ENCODE results near the gene HOMER2. TPM values are rescaled to one million over a fixed set of nuclear protein-coding genes. Genes with fewer than 3 reads are reported as not detected.

The HOMER2 gene
- total and polyA plus RNA-seq, 9 of the 15 experiments (the other 6 are each of a cell fraction or from before 2014, with no cell fraction given): 0.13 to 0.47 (median 0.29) TPM; not detected in 1

DNA sequence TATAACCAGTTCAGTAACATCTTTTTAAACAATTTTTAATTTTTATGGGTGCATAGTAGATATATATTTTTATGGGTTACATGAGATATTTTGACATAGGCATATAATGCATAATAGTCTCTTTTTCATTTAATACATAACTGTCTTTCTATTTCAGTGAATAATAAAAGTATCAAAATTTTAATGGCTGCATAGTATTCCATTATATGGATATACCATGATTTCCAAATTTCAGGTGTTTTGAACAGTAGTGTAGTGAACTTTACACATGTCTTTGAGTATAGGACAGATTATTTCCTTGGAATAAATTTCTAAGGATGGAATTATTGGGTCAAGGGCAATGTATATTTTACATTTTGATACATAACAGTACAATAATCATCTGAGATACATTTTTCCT, 132.4 kb downstream of the HOMER2 start:
- Histone ChIP-seq H3K79me2 (ENCODE audit: control insufficient read depth, insufficient read depth, low read length) (no peaks in the 10 kb centered on the region; the same call in 2 of the 3 replicates), H3K27ac (ENCODE audit: extremely low read depth, low read depth, low read length) (no peak overlapping the region), H3K9me3 (replicated peaks; ENCODE audit: control insufficient read depth, insufficient read depth, low read depth, low read length) (0 out of 2 replicates have a peak, but pooled peaks cover 2% of the 10 kb centered on the region), H4K20me1 (replicated peaks; ENCODE audit: control insufficient read depth, insufficient read depth, low read length) (no peaks in the 10 kb centered on the region), H3K4me1 (replicated peaks in 1 of 2; ENCODE audit: control insufficient read depth in 2 of 2, insufficient read depth in 2 of 2, low read length in 2 of 2) (no peaks in the 10 kb centered on the region), H3K9ac (ENCODE audit: insufficient read depth in 1 of 2, low read depth in 2 of 2, low read length in 2 of 2) (no peak overlapping the region), H3K4me2 (ENCODE audit: insufficient read depth, low read length) (no peak overlapping the region), H3K36me3 (ENCODE audit: control insufficient read depth, insufficient read depth, low read length) (peaks cover 79% of the 10 kb centered on the region), H3K9me1 (ENCODE audit: control insufficient read depth, insufficient read depth, low read length) (no peaks in the 10 kb centered on the region), H3K27me3 (ENCODE audit: control insufficient read depth in 2 of 2, insufficient read depth in 2 of 2, low read length in 2 of 2) (no peaks in the 10 kb centered on the region), H2AFZ (ENCODE audit: low read depth, low read length) (no peak overlapping the region), H3K4me3 (no peak overlapping the region)
- intact Hi-C loops (cut with micrococcal nuclease): no loop called here
- in situ Hi-C loops (cut with MboI): no loop called here
- FAIRE-seq: no peak
- BruUV-seq (replicated peaks): no TSS peak
- no peak for TF ChIP-seq EGR1 (conservative IDR thresholded peaks at IDR 0.05)
- TF ChIP-seq ZNF146 (CRISPR knock-in tag; IDR thresholded peaks at IDR 0.05; ENCODE audit: unreplicated experiment): peak; percentile 67
- peak; percentile 54 for TF ChIP-seq RBM25 (IDR thresholded peaks at IDR 0.05; ENCODE audit: low read depth, low read length, severe bottlenecking)
- TF ChIP-seq MAFG (tag; conservative IDR thresholded peaks at IDR 0.05): 0 out of 2 replicates have a peak, but pooled peaks have one; percentile 9
- no peak for DNase-seq (ENCODE audit: extremely low read depth in 1 of 4, low spot score in 3 of 4)
- no peak for ATAC-seq
- CTCF ChIA-PET (ENCODE audit: low intra/inter-chr PET ratio): no interaction called here
- POLR2A ChIA-PET: no interaction called here

DNA sequence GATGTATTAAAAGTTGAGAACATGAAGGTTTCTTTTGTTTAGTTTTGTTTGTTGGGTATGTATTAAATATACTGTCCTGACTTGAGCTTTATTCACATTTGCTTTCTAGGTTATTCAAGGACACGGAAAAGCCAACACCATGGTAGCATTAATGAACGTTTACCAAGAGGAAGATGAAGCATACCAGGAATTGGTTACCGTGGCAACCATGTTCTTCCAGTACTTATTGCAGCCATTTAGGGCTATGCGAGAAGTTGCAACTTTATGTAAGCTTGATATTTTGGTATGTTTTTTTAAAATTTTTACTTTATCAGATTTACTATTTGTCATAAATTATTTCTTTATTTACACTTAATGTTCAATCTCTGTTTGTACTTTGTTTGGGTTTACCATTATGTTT, 139.5 kb downstream of the HOMER2 start:
- WGBS (ENCODE audit: insufficient coverage, low coverage, missing lambda C conversion rate): 81% methylated on average over 4 of the region's 4 CpGs

More for the DNA sequence above, 139.5 kb downstream of the HOMER2 start:
- Histone ChIP-seq H3K9ac (ENCODE audit: insufficient read depth in 1 of 2, low read depth in 2 of 2, low read length in 2 of 2) (no peak overlapping the region), H3K27ac (ENCODE audit: extremely low read depth, low read depth, low read length) (no peak overlapping the region), H4K20me1 (replicated peaks; ENCODE audit: control insufficient read depth, insufficient read depth, low read length) (0 out of 2 replicates have a peak, but pooled peaks cover 2% of the 10 kb centered on the region), H3K36me3 (ENCODE audit: control insufficient read depth, insufficient read depth, low read length) (peaks cover 49% of the 10 kb centered on the region), H3K79me2 (ENCODE audit: control insufficient read depth, insufficient read depth, low read length) (peaks cover 39% of the 10 kb centered on the region), H3K27me3 (ENCODE audit: control insufficient read depth in 2 of 2, insufficient read depth in 2 of 2, low read length in 2 of 2) (no peaks in the 10 kb centered on the region), H3K9me1 (ENCODE audit: control insufficient read depth, insufficient read depth, low read length) (no peaks in the 10 kb centered on the region), H2AFZ (ENCODE audit: low read depth, low read length) (no peak overlapping the region), H3K4me1 (replicated peaks in 1 of 2; ENCODE audit: control insufficient read depth in 2 of 2, insufficient read depth in 2 of 2, low read length in 2 of 2) (peaks cover 10 to 21% of the 10 kb centered on the region in 2 experiments; a peak in 4 of 5 replicates), H3K4me3 (no peak overlapping the region), H3K9me3 (replicated peaks; ENCODE audit: control insufficient read depth, insufficient read depth, low read depth, low read length) (no peaks in the 10 kb centered on the region), H3K4me2 (ENCODE audit: insufficient read depth, low read length) (no peak overlapping the region)
- ATAC-seq (no peak), DNase-seq (ENCODE audit: extremely low read depth in 1 of 4, low spot score in 3 of 4) (no peak), FAIRE-seq (no peak)
- POLR2A ChIA-PET: interaction anchor here (1.1 to 1.4 kb wide), 2 partner anchors 10 to 16 kb away, joined by 3 read pairs; no protein-coding TSS in a partner anchor
- TF ChIP-seq RFX1 (IDR thresholded peaks at IDR 0.05): peak; percentile 90
- TF ChIP-seq JUND (IDR thresholded peaks at IDR 0.05; ENCODE audit: borderline replicate concordance, low read depth, low read length): no peak
- TF ChIP-seq JUND (tag; IDR thresholded peaks at IDR 0.05; ENCODE audit: borderline replicate concordance, low read depth, low read length): no peak
- intact Hi-C loops (cut with micrococcal nuclease) (loop anchor here (5.0 kb wide), 1 partner anchor 34 kb away; no protein-coding TSS in a partner anchor), in situ Hi-C loops (cut with MboI) (no loop called here)
- CTCF ChIA-PET (ENCODE audit: low intra/inter-chr PET ratio): no interaction called here
- BruUV-seq (replicated peaks): no TSS peak

Measured in K562 (cell line).